Cardiac fibroblast (primary cell): ENCODE measurements around the gene NKD1.

Source experiments
- DNase-seq, 2 donors: peaks; one replicate each; pipeline versions ENCODE4 v3.0.0 to v3.0.0-alpha.2; 2010; ENCODE audit warnings: low read depth in 2 of 2
- H3K4me3 ChIP-seq, 2 donors: replicated peaks in 1 of 2; 1 replicate in 1 of 2; 2 replicates in 1 of 2; pipeline ENCODE4 v1.5.1; 2011; ENCODE audit warnings: low read depth in 2 of 2, low read length in 2 of 2, mild to moderate bottlenecking in 2 of 2, moderate library complexity in 1 of 2
- CTCF ChIP-seq: IDR thresholded peaks from one replicate; pipeline ENCODE4 v1.5.1; 2011; ENCODE audit warnings: low read depth, mild to moderate bottlenecking, low read length, inconsistent platforms

NKD1 gene

GRCh38 chr16:50603206-50604064 is 55.2 kb downstream of the NKD1 start:
- TF ChIP-seq CTCF: no peak
- H3K4me3 ChIP-seq: no peak overlapping the region
- DNase-seq: peak; percentile 4 to 55

GRCh38 chr16:50604065-50604418 is 55.8 kb downstream of the NKD1 start:
- DNase-seq: no peak
- TF ChIP-seq CTCF: no peak
- no peak overlapping the region for H3K4me3 ChIP-seq

- TF ChIP-seq CTCF: no peak
- no peak overlapping the region for H3K4me3 ChIP-seq
These were observed 56.4 kb downstream of the NKD1 start for GRCh38 chr16:50604610-50605009.

GRCh38 chr16:50605733-50606430 is 57.7 kb downstream of the NKD1 start:
- DNase-seq: no peak
- no peak for TF ChIP-seq CTCF
- no peak overlapping the region for H3K4me3 ChIP-seq

More at GRCh38 chr16:50604610-50605009, 56.4 kb downstream of the NKD1 start:
- no peak for DNase-seq

GRCh38 chr16:50606431-50607050 is 58.3 kb downstream of the NKD1 start:
- DNase-seq: no peak
- no peak for TF ChIP-seq CTCF
- H3K4me3 ChIP-seq: no peak overlapping the region

- H3K4me3 ChIP-seq: no peak overlapping the region
- TF ChIP-seq CTCF: no peak
- no peak for DNase-seq
These were observed 58.8 kb downstream of the NKD1 start for GRCh38 chr16:50607051-50607431.
